Stimulated activated CD8-positive, alpha-beta memory T cell treated with anti-CD3 and anti-CD28 coated beads, Interleukin-2, amount 100 ng/mL, for 1 hour (primary cell): ENCODE results near the gene KIAA0232.
"Not testable (repeated sequence)": the region's sequence is repeated elsewhere in the genome, so short reads cannot be mapped to it uniquely, and the experiment has no call there.

Source experiments
- DNase-seq, 2 donors: peaks; one replicate each; pipeline ENCODE4 v3.0.0-alpha.2; 2020; ENCODE audit warnings: low read depth in 2 of 2

The KIAA0232 gene

GRCh38 chr4:6756345-6756744, 26.2 kb upstream of the KIAA0232 start:
- not testable (repeated sequence) for DNase-seq

GRCh38 chr4:6758728-6759127, 23.8 kb upstream of the KIAA0232 start:
- no peak for DNase-seq

GRCh38 chr4:6760865-6761264, 21.7 kb upstream of the KIAA0232 start:
- no peak for DNase-seq

GRCh38 chr4:6761649-6762615, 20.6 kb upstream of the KIAA0232 start:
- DNase-seq = no peak

GRCh38 chr4:6763330-6763851, 19.1 kb upstream of the KIAA0232 start:
- no peak for DNase-seq

- DNase-seq = no peak
Observed at GRCh38 chr4:6764976-6765620, 17.4 kb upstream of the KIAA0232 start.

- DNase-seq = no peak
Observed at GRCh38 chr4:6765703-6766102, 16.8 kb upstream of the KIAA0232 start.

GRCh38 chr4:6767386-6767747, 15.2 kb upstream of the KIAA0232 start:
- DNase-seq = no peak

- no peak for DNase-seq
Observed at GRCh38 chr4:6767748-6768538, 14.6 kb upstream of the KIAA0232 start.

- no peak for DNase-seq
Observed at GRCh38 chr4:6768539-6768905, 14.0 kb upstream of the KIAA0232 start.

- DNase-seq = no peak
Observed at GRCh38 chr4:6769233-6769988, 13.1 kb upstream of the KIAA0232 start.

GRCh38 chr4:6769989-6770420, 12.5 kb upstream of the KIAA0232 start:
- no peak for DNase-seq

- no peak for DNase-seq
Observed at GRCh38 chr4:6770581-6771228, 11.8 kb upstream of the KIAA0232 start.

- DNase-seq = no peak
Observed at GRCh38 chr4:6771229-6771671, 11.3 kb upstream of the KIAA0232 start.

GRCh38 chr4:6772223-6772928, 10.2 kb upstream of the KIAA0232 start:
- no peak for DNase-seq

GRCh38 chr4:6773106-6773505, 9.4 kb upstream of the KIAA0232 start:
- DNase-seq = no peak

- DNase-seq = no peak
Observed at GRCh38 chr4:6773616-6774540, 8.6 kb upstream of the KIAA0232 start.

GRCh38 chr4:6775746-6776145, 6.8 kb upstream of the KIAA0232 start:
- DNase-seq = no peak
